NCI-H460 (cell line): Measurements from ENCODE around the gene NAV2. TPM values are rescaled to one million over a fixed set of nuclear protein-coding genes. Genes with fewer than 3 reads are reported as not detected.

Experiments
- DNase-seq: peaks from one replicate; pipeline ENCODE4 v3.0.0-alpha.2; 2016; ENCODE audit warnings: low read depth; ENCODE audit errors: extremely low read depth
- small RNA-seq, 2 experiments: library from RNA; depleted of rRNA; stranded (forward); fragments of <200 nt; gene quantifications; one replicate each; pipeline ENCODE3, GENCODE V24; 2014
- total RNA-seq: library from RNA; depleted of rRNA; stranded (reverse); fragments of >200 nt; shearing (Covaris generic); gene quantifications from 2 replicates; pipeline ENCODE4 v1.2.3, GENCODE V29; 2014

The NAV2 gene
- total RNA-seq, 1 experiment from 2014 or later = 15.6 TPM

- no peak for DNase-seq
Observed at GRCh38 chr11:20159466-20160381, 447.1 kb downstream of the NAV2 start.

GRCh38 chr11:20160425-20161229 lies 448.0 kb downstream of the NAV2 start, which contains the start of gene DBX1:
DBX1 (minus strand) TSS chr11:20160475; CDS start chr11:20160324, 151 bp downstream.
- no peak for DNase-seq

GRCh38 chr11:20161230-20161918 lies 448.7 kb downstream of the NAV2 start:
- no peak for DNase-seq

GRCh38 chr11:20161923-20162744 lies 449.5 kb downstream of the NAV2 start:
- DNase-seq = no peak

GRCh38 chr11:20162824-20163782 lies 450.5 kb downstream of the NAV2 start:
- no peak for DNase-seq

- DNase-seq = no peak
Observed at GRCh38 chr11:20163783-20164481, 451.3 kb downstream of the NAV2 start.

Small RNAs within 50 kb of the gene (small RNA-seq; reads per million reads assigned to genes)
- gene MIR4694 = 0 reads per million in 2 experiments
